Measurements from ENCODE around the gene EDARADD.
A peak's percentile ranks its signal among the peaks of the same experiment; 100 is the strongest.

EDARADD gene

GRCh38 chr1:236520445-236521005 lies 126.4 kb downstream of the EDARADD start:
- no peak for DNase-seq

DNA sequence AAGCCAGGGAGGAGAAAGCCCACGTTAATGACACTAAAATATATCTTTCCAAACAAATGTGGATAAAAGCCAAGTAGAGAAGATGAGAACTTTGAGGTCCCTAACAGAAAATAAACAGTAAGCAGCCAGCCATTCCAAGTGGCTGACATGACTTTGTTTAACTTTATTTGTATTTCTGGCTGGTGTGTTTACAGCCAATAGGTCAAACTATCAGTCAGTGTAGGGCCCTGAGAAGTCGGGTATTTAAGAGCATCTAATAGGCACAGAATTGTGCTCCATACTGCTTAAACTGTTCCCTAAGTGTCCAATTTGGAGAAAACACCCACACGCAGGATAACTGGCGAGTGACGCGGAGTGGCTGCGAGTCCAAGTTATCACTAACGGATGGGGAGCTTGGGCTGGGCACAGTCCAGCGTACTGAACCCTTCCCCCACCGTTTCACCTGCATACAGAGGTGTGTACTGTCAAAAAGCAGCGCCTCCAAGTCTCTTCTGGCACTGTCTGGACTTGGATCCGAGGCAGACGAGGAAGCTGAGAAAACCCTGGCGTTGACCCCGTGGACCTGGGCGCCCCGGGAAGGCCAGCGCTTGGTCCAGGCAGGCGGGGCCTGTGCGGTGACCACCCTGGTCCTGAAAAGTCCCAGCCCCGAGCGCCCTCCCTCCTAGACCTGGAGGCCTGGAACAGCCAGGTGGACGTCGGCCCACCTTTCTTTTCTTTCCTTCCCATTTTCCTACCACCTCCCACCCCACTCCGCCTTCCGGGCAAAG lies 129.0 kb downstream of the EDARADD start:
- DNase-seq = no peak

DNA sequence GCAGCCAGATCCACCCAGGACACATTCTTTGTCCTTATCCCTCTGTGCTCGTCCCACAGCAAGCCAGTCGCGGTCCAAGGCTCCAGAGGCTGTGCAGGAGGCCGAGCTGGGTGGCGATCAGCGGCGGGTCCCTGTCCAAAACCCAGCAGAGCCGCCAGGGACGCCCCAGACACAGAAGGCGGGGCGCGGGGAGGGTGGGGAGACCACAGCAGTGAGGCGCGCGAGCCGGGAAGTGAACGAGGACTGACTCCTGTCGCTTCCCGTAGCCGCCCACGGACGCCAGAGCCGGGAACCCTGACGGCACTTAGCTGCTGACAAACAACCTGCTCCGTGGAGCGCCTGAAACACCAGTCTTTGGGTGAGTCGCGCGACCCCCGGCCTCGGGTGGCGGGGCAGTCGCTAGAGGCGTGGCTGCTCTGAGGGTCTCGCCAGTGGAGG lies 129.6 kb downstream of the EDARADD start, which contains the start of gene LGALS8:
LGALS8 (plus strand) TSS at position 279 of the 438 bp plus-strand sequence. CDS start 2,089 bp downstream, outside the sequence.
- peak; percentile 61 to 66 (median 66) for DNase-seq

GRCh38 chr1:236524142-236524894 lies 130.2 kb downstream of the EDARADD start:
- DNase-seq = peak in 2 of 4 experiments; percentile 16 to 32

DNA sequence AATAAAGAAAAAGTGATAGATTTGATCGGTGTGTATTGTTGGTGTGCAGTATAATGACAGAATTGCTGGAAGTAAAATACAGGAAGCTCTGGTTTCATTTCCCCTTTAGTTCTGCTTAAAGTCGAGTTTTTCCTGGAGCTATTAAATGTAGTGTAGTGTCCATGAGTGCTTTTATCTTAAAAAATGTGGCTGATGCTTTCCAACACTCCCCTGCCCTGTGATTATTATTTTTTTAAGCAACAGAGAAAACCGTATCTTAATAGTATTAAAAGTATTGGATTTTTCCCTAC lies 130.8 kb downstream of the EDARADD start:
- DNase-seq = no peak

GRCh38 chr1:236526079-236526478 lies 132.0 kb downstream of the EDARADD start:
- DNase-seq = no peak

DNA sequence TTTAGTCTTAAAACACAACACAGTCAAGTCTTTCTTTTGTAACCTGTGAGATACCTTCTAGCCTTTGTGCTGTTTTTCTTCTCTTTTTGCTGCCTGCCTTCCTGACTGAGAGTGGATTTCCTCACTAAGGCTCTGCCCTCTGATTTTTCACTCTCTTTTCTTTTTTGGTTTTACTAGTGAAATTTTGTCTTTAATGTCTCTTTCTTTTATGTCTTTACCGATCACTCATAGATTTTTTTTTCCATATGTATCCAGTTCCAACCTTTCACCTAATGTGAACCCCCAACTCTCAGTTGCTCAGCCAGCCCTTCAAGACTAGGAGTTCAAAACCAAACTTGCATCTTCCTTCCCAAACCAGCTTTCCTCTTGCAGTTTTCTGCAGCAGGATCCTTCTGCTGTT lies 136.2 kb downstream of the EDARADD start:
- no peak for DNase-seq

DNA sequence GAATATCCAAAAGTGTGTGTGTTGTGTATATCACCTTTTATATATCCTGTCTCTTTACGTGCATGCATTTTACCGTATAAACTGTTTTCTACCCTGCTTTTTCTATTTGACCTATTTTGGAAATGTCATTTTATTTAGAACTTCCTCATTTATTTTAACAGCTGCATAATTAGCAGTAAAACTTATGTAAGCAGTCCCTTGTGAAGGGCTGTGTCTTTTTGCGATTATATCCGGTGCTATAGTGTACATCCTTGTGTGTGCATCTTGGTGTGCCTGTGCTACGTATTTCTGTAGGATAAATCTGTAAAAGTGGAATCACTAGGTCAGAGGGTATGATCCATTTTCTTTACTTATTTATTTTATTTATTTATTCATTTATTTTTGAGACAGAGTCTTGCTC lies 136.9 kb downstream of the EDARADD start:
- no peak for DNase-seq

- DNase-seq = no peak
Observed at GRCh38 chr1:236532850-236533249, 138.8 kb downstream of the EDARADD start.

DNA sequence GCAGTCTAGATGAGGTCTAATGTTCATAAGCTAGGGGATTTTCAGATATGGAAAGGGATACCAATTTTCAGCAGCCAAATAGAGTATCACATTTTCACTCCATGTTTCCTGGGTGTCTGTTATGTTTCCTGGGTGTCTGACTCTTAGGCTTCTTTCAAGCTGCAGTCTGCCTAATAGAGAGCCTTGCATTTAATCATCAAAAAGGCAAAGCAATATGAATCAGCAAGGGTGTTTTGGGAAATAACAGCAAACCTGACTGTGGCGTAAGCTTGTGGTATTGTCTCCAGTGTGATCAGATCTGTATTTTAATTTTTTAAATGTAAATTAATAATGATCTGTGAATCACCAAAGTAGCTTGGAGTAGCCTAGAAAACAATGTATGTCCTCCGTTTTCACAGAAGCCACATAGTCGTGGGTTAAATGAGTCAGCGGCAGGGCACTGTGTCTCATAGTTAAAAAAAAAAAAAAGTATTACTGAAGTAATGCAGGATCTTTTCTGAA lies 140.1 kb downstream of the EDARADD start:
- peak in 1 of 4 experiments; percentile 8 for DNase-seq
